AG09319 (cell line): Measurements from ENCODE around the gene FYB2.

Experiments used
- DNase-seq: peaks from one replicate; pipeline ENCODE4 v3.0.0-alpha.2; 2010; ENCODE audit warnings: low read depth; ENCODE audit errors: extremely low read depth
- CTCF ChIP-seq: IDR thresholded peaks from 2 replicates; pipeline ENCODE4 v1.5.1; 2011; ENCODE audit warnings: low read depth, mild to moderate bottlenecking, inconsistent platforms, low read length, moderate library complexity

FYB2 gene

GRCh38 chr1:56797065-56797685 lies 22.0 kb downstream of the FYB2 start:
- DNase-seq, result no peak
- no peak for TF ChIP-seq CTCF

DNA sequence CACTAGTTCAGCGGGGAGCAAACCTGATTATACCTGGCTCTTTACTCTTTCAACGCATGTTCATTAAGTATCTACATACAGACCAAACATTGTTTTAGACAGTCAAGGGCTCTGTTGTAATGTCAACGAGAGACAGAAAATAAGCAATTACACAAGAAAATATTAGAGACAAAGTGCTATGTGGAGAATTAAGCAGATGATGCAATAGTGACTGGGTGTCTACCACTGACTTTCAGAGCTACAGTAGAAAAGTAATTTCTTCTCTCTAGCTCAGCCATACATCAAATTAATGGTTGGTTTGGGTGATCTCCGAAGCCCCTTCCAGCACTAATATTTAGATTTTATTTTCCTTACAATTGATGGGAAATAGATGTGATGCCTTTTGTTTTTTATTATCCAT lies 23.3 kb downstream of the FYB2 start:
- TF ChIP-seq CTCF, result no peak
- no peak for DNase-seq

DNA sequence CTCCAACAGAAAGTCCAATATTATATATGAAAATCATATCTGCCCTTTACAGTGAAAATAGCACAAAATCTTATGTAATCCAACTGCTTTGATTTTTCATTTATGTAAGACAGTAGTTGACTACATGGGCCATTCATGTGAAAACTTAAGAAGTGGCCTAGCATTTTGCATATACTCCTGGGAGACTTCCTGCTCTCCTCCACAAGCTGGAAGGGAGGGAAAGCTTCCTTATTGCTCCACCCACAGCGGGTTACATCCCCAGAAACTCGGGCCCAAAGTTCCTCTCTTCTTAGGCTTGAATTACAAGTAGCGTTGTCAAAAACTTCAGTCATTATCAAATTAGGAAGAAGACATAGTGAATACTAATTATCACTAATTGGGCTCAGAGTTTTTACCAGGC lies 29.2 kb downstream of the FYB2 start:
- DNase-seq, result no peak
- TF ChIP-seq CTCF, result no peak

DNA sequence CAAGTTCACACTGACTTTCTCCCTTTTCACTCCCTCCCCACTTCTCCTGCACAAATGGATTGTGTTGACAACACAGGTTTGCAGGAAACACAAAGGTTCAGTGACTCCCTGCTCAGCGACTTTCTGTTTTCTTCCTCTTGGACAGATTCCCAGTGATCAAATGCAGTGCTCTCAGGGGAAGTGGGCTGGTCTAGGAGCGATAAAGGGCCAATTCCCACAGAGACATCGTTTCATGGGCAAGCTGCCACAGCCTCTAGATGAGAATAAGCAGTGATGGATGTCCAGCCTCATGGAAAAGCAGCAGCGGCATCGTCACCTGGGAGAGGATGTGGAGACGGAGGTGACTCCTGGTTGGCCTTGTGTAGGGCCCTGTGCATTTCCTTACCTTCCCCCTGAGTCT lies 30.6 kb downstream of the FYB2 start:
- no peak for TF ChIP-seq CTCF
- no peak for DNase-seq

DNA sequence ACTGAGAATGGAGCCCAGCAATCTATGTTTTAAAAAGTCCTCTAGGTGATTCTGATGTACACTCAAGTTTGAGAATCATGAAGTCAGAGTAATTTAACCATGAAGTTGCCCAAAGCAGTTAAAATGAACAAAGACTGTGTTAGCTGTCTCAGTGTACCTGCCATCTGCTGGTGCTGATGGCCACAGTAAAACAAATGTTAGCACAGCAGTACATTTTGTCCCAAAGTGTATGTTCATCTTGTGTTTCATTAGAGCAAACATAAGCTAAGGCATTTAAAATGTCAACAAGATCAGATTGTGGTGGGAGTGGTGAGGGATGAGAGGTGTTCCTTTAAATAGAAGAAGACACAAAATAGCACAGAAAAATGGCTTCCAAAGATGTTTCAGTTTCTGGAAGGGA lies 31.1 kb downstream of the FYB2 start:
- no peak for TF ChIP-seq CTCF
- DNase-seq, result no peak

DNA sequence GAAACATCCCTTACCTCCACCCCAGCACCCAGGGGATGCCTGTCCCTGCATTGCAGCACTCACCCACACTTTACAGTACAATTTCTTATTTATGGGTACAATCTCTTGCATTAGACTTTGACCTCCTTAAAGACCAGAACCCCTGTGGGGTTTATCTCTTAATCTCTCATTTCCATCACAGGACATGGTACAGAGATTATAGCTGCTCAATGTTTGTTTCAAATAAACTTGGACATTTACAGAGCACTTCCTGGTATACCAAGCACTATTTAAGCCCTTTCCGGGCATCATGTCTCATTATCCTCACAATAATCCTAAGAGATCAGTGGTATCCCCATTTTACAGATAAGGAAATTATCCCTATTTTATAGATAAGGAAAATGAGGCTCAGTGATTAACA lies 31.9 kb downstream of the FYB2 start:
- TF ChIP-seq CTCF, result no peak
- DNase-seq, result no peak

GRCh38 chr1:56782773-56783172 lies 36.4 kb downstream of the FYB2 start:
- DNase-seq, result no peak
- TF ChIP-seq CTCF, result no peak
